Glomerular endothelial cell (primary cell): Measurements from ENCODE around the gene AARS1. TPM values are rescaled to one million over a fixed set of nuclear protein-coding genes. Genes with fewer than 3 reads are reported as not detected.
"Not testable (repeated sequence)": the region's sequence is repeated elsewhere in the genome, so short reads cannot be mapped to it uniquely, and the experiment has no call there.

Source experiments
- DNase-seq: peaks from one replicate; pipeline ENCODE4 v3.0.0-alpha.2; 2011; ENCODE audit warnings: low read depth, low spot score; ENCODE audit errors: extremely low read depth
- total RNA-seq: library from RNA; depleted of rRNA; stranded (reverse); fragments of >200 nt; gene quantifications from 2 replicates; pipeline ENCODE4 v1.2.3, GENCODE V29; 2015

The AARS1 gene
- total RNA-seq, 1 donor from 2014 or later: 119 TPM

DNA sequence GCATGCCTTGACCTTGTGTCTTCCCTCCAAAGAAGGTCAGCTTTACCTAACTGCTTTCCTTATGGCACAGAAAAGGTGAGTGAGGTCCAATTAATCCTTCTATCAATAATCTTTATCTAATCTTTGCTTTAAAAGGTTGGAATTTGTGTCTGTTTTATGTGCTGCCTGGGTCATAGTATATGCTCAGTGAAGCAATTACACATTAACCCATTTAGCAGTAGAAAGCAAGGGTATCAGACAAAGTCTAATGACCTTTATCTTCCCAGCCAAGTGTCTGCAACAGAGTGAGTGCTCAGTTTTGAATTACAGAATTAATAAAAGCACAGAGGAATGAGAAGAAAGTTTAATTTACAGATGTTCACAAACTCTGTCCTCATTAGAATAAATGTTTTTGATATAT lies 63.3 kb downstream of the AARS1 start:
- DNase-seq: not testable (repeated sequence)

DNA sequence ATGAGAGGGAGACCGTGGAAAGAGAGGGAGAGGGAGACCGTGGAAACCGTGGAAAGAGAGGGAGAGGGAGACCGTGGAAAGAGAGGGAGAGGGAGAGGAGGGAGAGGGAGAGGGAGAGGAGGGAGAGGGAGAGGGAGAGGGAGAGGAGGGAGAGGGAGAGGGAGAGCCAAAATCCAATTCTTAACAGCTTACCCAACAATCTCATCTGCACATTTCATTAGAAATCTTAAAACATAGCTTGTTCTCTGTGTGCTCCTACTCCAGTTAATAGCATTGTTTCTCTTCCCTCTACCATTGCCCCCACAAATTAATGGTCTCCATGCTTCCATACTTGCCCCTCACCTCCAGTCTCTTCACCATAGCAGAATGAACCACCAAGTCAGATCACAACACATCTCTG lies 63.9 kb downstream of the AARS1 start:
- not testable (repeated sequence) for DNase-seq

DNA sequence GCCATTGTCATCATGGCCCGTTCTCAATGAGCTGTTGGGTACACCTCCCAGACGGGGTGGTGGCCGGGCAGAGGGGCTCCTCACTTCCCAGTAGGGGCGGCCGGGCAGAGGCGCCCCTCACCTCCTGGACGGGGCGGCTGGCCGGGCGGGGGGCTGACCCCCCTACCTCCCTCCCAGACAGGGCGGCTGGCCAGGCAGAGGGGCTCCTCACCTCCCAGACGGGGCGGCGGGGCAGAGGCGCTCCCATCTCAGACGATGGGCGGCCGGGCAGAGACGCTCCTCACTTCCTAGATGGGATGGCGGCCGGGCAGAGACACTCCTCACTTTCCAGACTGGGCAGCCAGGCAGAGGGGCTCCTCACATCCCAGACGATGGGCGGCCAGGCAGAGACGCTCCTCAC lies 64.7 kb downstream of the AARS1 start:
- not testable (repeated sequence) for DNase-seq

DNA sequence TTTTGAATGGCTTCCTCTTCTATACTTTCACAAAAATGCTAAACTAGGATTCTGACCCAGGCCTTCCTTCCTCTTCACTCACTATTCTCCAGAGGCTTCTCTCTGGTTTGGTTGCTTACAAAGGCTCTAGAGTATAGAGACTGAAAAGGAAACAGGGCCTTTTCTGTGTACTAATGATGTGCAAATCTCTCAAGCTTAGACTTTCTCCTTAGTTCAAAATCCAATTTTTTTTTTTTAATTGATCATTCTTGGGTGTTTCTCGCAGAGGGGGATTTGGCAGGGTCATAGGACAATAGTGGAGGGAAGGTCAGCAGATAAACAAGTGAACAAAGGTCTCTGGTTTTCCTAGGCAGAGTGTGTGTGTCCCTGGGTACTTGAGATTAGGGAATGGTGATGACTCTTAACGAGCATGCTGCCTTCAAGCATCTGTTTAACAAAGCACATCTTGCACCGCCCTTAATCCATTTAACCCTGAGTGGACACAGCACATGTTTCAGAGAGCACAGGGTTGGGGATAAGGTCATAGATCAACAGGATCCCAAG lies 65.3 kb downstream of the AARS1 start:
- not testable (repeated sequence) for DNase-seq

DNA sequence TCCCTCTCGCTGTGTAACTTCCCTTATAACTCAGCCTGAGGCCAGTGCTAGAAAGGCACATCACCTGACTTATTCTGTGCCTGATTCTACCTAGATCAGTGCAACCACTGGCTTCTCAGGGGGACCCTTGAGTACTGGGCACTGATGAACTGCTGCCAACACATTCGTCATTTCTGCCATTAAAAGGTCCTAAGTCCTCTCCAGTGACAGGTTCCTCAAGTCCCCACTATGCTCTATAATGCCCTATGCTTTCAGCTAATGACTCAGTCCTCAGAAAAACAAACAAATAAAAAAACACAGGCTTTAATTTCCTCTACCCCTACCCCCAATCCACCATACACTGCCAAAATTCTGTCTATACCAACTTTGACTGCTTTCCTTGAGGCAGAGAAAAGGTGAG lies 66.1 kb downstream of the AARS1 start:
- DNase-seq: not testable (repeated sequence)

DNA sequence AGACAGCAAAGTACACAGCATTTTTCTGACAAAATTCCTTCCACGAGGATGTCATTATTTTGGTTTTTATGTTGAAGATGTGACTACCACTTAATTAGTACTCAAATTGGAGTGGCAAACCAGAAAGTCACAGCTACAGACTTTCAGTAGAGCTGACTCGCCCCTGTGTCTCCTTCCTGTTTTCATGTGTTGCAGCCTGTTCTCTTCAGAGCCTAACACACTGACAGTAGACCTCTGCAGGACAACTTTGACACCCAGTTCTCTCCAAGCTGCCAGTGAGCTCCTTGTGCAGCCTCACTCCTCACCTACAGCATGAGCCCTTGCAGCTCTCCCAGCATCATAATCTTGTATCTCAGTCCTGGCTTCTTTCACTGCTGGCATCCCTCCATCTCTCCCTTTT lies 66.7 kb downstream of the AARS1 start:
- DNase-seq: not testable (repeated sequence)

DNA sequence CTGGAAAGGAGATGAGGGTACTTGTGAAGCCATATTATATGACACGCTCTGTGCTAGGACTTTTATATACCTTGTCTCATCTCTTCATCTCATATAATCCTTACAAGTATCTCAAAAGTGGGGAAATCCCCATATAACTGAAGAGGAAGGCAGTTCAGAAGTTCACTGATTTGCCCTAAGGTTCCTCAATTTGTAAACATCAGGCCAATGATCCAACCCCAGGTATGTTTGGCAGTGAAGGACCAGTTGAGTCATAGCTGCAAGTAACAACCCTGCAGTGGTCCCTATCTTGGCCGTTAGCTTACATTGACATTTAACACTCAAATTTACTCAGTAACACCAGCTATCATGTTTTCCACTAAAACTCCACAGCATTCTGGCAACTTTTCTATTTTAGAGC lies 70.7 kb downstream of the AARS1 start:
- DNase-seq: not testable (repeated sequence)

DNA sequence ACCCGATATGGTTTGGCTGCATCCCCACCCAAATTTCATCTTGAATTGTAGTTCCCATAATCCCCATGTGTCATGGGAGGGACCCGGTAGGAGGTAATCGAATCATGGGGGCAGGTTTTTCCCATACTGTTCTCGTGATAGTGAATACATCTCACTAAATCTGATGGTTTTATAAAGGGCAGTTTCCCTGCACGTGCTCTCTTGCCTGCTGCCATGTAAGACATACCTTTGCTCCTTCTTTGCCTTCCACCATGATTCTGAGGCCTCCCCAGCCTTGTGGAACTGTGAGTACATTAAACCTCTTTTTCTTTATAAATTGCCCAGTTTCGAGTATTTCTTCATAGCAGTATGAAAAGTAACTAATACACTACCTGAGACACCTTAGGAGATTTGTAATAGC lies 82.9 kb downstream of the AARS1 start:
- not testable (repeated sequence) for DNase-seq

DNA sequence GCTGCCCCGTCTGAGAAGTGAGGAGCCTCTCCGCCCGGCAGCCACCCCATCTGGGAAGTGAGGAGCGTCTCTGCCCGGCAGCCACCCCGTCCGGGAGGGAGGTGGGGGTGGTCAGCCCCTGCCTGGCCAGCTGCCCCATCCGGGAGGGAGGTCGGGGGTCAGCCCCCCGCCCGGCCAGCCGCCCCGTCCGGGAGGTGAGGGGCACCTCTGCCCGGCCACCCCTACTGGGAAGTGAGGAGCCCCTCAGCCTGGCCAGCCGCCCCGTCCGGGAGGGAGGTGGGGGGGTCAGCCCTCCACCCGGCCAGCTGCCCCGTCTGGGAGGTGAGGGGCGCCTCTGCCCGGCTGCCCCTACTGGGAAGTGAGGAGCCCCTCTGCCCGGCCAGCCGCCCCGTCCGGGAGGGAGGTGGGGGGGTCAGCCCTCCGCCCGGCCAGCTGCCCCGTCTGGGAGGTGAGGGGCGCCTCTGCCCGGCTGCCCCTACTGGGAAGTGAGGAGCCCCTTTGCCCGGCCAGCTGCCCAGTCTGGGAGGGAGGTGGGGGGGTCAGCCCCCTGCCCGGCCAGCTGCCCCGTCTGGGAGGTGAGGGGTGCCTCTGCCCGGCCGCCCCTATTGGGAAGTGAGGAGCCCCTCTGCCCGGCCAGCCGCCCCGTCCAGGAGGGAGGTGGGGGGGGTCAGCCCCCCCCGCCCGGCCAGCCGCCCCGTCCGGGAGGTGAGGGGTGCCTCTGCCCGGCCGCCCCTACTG lies 84.5 kb downstream of the AARS1 start:
- not testable (repeated sequence) for DNase-seq

DNA sequence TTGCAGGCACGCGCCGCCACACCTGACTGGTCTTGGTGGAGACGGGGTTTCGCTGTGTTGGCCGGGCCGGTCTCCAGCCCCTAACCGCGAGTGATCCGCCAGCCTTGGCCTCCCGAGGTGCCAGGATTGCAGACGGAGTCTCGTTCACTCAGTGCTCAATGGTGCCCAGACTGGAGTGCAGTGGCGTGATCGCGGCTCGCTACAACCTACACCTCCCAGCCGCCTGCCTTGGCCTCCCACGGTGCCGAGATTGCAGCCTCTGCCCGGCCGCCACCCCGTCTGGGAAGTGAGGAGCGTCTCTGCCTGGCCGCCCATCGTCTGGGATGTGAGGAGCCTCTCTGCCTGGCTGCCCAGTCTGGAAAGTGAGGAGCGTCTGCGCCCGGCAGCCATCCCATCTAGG lies 85.3 kb downstream of the AARS1 start:
- DNase-seq: not testable (repeated sequence)

DNA sequence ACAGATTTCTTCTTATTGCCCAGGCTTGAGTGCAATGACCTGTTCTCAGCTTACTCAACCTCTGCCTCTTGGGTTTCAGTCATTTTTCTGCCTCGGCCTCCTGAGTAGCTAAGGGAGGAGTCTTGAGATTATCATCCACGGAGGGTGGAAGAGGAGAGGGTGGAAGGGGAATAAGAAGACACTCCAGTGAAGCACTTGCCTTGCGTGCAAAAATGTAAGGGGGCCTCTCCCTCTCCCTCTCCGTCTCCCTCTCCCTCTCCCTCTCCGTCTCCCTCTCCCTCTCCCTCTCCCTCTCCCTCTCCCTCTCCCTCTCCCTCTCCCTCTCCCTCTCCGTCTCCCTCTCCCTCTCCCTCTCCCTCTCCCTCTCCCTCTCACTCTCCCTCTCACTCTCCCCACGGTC lies 85.8 kb downstream of the AARS1 start:
- DNase-seq: not testable (repeated sequence)

Other genes starting within 250 kb of the AARS1 start
- 11.8 and 27.1 TPM in 2 replicates for gene PDPR, start 175.2 kb downstream of the AARS1 start, total RNA-seq
- not detected in 2 replicates for gene CLEC18C, start 115.7 kb downstream of the AARS1 start, total RNA-seq
- 21.6 and 28.8 TPM in 2 replicates for gene EXOSC6, start 37.6 kb downstream of the AARS1 start, total RNA-seq
- 21.4 and 30.0 TPM in 2 replicates for gene DDX19B, start 9.7 kb upstream of the AARS1 start, total RNA-seq
- 41.9 and 50.5 TPM in 2 replicates for gene DDX19A, start 57.4 kb upstream of the AARS1 start, total RNA-seq
- 38.6 and 58.3 TPM in 2 replicates for gene ST3GAL2, start 149.6 kb upstream of the AARS1 start, total RNA-seq
- 14.9 and 17.2 TPM in 2 replicates for gene FCSK, start 165.1 kb upstream of the AARS1 start, total RNA-seq
- 47.4 and 48.2 TPM in 2 replicates for gene COG4, start 234.0 kb upstream of the AARS1 start, total RNA-seq
- gene SF3B3, start 234.3 kb upstream of the AARS1 start, total RNA-seq: 122 and 167 TPM in 2 replicates